GM18526 (cell line): ENCODE results near the gene ZNF692.

ENCODE experiments used
- POLR2A ChIP-seq: IDR thresholded peaks from 3 replicates; pipeline ENCODE4 v1.6.1; 2011; ENCODE audit not compliant: insufficient read length; ENCODE audit errors: extremely low read depth

Gene ZNF692

DNA sequence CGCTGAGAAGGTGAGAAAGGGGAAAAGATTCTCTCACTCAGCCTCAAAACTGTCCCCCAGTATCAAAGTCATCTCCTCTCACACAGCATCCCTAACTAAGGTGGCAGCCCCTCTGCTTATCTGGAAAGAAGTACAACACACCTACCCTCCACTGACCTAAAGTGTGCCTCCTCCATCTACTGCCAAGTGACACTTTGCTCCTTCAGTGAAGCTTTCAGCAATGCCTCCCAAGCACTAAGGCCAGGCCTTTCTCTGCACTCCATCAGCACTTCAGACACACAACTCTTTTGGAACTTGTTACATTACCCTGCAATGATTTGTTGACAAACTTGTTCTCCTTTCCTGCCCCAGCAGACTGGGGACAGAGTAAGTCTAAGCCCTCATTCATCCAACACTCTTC, 34.6 kb downstream of the ZNF692 start:
- TF ChIP-seq POLR2A, result no peak

DNA sequence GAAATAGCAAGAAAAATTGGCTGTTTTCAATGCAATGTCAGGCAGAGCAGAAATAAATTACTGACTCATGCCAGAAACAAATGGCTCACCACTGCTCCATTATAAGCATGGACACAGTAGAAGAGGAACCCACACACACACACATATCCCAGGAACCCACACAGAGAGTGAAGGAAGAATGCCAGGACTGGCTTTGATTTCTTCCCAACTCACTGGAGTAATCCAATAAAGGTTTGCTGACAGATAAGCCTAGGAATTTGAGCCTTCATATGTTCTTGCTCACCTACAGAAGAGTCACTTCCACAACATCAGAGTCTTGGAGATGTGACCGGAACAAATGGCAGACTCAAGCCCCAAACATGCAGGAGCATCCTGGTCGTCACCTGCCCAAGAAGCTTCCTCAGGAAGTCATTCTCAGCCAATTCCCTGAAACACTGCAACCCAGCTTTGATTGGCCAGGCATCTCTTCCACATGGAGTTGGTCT, 35.3 kb downstream of the ZNF692 start:
- no peak for TF ChIP-seq POLR2A

DNA sequence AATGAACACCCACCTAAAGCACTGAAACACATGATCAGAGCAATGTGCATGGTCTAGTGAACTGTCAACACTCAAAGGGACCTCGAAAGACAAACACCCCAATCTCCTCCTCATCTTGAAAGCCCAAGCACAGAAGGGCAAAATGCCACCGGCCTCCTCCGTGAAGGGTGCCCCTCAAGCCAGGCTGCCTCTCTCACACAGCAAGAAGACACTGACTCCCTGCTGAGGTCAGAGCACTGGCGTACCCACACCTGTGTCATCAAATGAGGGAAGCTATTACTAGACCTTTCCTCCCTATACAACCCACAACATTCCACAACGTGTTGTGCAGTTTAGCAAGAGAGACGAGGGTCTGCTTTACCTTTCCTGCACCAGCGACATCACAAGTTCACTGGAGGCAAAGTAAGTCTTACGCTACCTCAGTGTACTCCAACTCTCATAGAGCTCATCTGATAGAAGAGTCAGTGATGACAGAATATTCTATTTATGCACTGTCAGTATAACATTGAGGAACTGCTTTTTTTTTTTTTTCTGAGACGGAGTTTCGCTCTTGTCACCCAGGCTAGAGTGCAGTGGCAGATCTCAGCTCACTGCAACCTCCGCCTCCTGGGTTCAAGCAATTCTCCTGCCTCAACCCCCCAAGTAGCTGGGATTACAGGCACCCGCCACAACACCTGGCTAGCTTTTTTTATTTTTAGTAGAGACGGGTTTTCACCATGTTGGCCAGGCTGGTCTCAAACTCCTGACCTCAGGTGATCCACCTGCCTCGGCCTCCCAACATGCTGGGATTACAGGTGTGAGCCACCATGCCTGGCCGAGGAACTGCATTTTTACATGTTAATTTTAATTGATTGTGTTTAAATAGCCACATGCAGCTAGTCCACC, 36.5 kb downstream of the ZNF692 start:
- no peak for TF ChIP-seq POLR2A

DNA sequence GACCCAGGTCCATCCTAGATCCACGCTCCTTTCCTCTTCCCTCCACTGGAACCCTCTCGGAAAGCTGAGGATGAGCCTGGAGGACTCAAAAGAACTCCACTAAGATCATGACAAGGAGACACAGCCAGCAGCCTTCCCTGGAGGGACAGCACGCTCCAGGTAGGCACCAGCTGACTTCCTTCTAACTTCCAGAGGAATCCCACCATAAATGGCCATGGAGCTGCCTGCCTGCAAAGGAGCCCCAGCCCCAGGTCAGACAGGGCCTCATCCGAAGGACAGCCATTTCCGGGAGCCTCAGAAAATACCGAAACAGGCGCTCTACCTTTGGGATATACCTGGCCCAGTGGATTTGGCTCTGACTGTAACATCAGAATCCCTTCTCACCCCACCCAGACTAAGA, 37.2 kb downstream of the ZNF692 start:
- no peak for TF ChIP-seq POLR2A

DNA sequence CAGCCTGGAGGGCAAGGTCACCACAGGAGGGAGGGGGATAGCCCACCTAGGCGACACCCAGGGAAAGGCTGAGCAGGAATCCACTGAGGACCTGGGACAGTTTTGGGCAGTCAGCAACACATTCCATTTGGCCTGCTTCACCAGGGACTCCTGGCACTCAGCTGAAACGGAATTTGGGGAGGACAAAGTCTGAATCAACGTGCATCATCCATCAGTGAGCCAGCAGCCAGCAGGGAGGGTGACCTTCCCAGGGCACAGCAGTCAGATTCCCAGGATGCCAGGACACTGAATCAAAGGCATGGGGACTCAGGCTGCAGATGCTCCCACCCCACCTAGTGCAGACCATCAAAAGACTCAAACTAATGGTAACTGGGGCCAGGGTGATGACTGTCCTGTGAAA, 37.8 kb downstream of the ZNF692 start:
- no peak for TF ChIP-seq POLR2A

DNA sequence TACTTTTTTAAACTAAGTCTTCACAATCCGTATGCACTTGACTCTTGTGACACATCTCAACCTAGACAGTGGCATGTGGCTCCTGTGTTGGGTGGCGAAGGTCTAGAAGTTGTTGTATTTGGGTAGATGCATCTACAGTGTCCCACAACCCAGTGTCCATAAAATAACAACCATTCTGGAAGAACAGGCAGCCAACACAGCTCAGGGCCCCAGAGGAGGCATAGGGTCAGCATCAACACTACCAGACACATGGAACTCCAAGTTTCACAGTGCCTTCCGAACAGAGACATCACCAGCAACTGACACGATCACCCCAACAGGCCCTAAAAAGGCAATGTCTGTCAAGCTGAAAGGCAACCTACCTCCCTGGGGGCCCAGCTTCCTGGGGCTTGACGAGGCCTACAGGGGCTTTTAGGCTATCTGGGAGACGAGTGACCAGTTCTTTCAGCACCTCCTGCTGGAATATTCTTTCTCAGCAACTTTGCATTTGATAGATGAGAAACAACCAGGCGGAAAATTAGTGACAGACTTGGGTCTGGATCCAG, 38.8 kb downstream of the ZNF692 start:
- TF ChIP-seq POLR2A, result no peak

DNA sequence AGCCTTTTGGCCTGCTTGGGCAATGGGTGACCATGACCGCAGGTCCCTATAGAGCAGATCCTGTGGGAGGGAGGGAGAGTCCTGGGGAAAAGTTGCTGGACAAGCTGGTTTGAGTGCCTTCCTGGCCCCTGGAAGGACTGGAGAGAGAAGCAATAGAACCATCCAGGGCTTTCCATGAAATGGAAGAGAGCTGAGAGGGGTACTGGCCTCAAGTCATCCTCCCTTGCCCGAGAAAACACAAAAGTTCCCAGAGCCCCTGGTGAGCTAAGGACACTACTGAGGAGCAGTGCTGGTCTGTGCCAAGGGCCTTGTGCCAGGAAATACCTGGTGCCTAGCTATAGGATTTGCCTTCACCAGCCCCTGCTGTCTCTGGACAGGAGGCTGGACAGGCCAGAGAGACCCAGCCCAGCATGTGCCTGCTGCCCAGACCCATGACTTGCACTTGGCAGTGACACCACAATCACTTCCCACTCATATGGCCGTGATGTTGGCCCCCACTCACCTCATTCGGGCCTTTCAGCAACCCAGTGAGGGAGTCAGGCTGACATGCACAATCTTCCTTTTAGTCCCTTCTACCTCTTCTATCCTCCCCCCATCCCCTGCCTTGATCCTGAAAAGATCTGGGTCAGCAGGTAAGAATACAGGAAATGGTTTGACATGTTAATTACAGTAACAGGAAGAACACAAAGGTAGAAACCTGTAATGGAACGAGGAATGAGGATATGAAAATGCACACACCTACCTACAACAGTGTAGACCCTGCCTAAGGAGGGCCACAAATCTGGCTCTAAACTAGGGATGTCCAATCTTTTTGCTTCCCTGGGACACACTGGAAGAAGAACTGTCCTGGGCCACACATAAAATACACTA, 40.1 kb downstream of the ZNF692 start:
- no peak for TF ChIP-seq POLR2A

DNA sequence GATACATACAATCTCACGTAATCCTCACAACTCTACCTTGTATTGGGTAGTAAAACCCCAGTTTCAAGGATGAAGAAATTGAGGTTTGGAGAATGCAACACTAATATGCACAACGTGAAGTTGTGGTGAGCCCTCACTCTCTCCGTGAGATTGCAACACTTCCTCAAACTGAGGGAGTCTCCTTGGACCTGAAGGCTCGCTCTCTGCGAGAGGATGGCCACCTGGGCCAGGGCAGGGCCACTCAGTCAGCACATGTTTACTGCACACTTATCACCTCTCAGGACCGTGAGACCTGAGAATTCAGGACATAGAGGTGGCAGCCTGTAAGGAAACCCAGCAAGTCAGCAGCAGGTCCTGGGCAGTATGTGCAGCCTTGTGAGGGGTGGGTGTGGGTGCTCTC, 41.8 kb downstream of the ZNF692 start:
- TF ChIP-seq POLR2A, result no peak

DNA sequence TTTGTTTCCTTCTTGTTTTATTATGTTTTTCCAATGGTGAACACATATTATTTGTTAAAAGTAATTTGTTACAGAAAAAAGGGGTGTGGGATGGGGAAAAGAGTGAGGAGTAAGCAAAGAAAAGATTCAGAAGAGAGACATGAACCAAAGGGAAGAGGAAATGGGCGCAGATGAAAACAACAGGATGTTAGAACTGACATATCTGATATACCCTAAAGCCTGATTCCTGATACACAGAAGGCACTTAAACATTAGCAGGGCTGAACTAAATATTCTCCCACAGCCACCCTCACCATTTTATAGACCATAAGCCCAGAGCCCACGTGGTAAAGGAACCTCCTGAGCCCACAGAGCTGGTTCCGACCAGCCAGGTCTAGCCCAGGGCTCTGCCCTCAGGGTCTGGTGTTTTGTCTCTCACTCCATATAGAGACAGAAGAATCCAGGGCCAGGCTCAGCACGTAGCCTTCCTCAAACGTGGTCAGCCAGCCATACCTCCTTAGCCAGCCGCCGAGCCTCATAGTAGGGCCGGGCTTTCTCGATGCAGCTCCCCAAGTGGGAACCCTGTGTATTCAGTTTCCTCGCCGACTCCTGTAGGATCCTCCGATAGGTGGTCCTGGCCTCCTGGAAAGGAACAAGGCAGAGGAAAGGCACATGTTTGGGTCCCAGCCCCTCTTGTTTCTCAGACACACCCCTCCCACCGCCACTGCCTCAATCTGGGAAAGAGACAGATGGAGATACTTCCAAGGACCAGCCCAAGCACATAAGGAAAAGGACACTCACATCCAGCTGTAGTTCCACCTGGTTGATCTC, 42.6 kb downstream of the ZNF692 start:
- no peak for TF ChIP-seq POLR2A

DNA sequence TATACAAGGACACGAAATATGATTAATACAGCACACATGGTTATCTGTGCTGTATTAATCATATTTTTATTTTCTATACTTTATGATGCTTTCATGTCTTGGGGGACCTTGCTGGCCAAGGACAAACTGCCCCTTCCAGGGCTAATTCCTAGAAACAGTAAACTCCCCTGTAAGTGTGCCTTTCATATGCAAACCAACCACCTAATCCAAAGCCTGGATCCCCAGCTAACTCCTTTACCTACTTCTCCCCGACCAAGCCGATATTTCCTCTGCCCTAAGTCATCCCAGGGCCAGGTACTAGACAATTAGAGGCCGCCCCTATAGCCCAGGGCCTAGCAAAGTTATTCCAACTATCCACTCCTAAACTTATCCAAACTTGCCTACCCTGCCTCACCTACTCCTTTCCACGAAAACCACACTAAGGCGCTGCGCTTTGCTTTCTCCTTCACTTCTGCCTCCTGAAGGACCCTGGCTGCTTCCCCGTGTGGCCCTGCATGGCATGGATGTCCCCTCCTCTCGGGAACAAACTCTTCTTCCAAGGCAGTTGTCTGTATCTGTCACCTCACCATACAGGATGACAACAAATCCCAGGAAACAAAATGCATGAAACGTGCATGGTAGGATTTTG, 43.4 kb downstream of the ZNF692 start:
- TF ChIP-seq POLR2A, result no peak

DNA sequence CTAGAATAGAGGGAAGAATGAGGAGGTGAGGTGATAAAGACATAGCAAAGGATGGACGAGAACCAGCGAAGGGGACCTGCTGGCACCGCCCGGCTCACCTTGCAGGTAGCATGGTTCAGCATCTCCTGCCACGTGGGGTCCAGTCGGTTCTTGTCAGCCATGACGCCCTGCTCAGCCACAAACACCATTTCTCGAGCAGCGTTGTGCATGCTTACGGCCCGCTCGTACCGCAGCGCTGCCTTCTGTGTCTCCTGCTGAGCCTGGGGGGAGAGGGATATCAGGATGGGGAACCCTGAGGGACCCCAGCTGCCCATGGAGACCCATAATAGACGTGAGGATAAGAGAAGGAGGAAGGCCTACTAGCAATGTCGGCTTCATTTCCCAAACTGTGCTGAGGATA, 44.5 kb downstream of the ZNF692 start:
- no peak for TF ChIP-seq POLR2A

DNA sequence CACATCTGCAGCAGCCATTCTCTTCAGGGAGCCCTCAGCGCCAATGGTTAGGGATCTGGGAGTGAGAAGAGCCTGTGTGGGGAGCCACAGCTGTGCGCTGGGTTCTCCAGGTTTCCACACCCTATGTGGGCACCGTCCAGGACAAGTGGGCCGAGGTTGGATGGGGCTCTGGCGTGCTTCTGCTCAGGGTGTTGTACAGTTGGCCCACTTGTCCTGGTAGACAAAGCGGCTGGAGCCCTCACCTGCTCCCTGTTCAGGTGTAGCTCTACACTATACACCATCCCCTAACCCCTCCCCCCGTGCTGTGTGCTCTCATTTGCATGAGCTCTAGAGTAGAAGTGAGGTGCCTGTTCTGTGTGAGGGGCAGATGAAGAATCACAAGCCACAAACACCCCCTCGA, 45.3 kb downstream of the ZNF692 start:
- TF ChIP-seq POLR2A, result no peak

DNA sequence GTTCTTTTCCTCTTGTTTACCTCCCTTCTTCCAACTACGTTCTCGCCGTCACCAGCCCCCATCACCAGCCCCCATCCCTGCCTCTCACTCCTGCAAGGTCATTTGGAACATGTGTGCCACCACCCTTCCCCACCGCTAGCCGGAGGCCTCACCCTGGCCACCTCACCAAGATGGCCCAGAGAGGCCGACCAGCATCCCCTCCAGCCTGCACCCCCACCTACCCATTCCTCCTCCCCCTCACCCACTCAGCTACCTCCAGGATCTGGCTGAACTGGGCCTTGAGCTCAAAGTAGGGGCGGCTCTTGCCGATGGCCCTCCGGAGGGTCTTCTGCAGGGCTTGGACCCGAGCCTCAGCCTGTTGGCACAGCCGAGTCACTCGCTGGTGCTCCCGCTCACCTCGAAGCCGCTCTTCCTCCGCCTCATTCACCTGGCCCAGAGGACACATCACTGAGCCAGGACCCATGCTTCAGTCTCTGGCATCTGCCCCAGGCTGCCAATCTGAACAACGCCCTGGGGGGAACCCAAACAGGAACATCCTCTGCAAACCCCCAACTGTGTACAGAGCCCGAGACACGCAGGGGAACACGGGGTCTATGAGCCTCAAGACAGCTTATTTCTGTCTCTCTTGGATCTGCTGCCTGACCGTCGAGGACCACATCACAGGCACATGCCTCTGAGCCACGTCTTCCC, 46.0 kb downstream of the ZNF692 start:
- TF ChIP-seq POLR2A, result no peak
